Sigmoid colon (tissue), 7 donors: ENCODE results near the gene TTLL10. TPM values are rescaled to one million over a fixed set of nuclear protein-coding genes. Genes with fewer than 3 reads are reported as not detected.
"Not testable (repeated sequence)": the region's sequence is repeated elsewhere in the genome, so short reads cannot be mapped to it uniquely, and the experiment has no call there.

ENCODE experiments used
- DNase-seq: peaks from one replicate; pipeline ENCODE4 v3.0.0-alpha.2; 2019
- H3K27ac ChIP-seq, 4 donors: fragments of 200-600 bp; sonication (generic); one replicate each; pipeline ENCODE4 v1.5.1; 2016 to 2019; ENCODE audit warnings: mild to moderate bottlenecking in 1 of 4
- H3K27me3 ChIP-seq, 3 donors: fragments of 200-600 bp; sonication (generic); one replicate each; pipeline ENCODE4 v1.5.1; 2019; ENCODE audit warnings: mild to moderate bottlenecking in 1 of 3
- H3K36me3 ChIP-seq, 4 donors: fragments of 200-600 bp; sonication (generic); one replicate each; pipeline ENCODE4 v1.5.1; 2016 to 2019
- H3K4me1 ChIP-seq, 4 donors: fragments of 200-600 bp; sonication (generic); one replicate each; pipeline ENCODE4 v1.5.1; 2017 to 2019
- H3K4me3 ChIP-seq, 4 donors: fragments of 200-600 bp; sonication (generic); one replicate each; pipeline ENCODE4 v1.5.1; 2017 to 2019; ENCODE audit warnings: mild to moderate bottlenecking in 2 of 4, moderate library complexity in 1 of 4
- H3K9me3 ChIP-seq, 4 donors: fragments of 200-600 bp in 3 of 4; sonication (generic) in 3 of 4; one replicate each; pipeline versions ENCODE4 v1.5.1 to v1.6.1; 2013 to 2019
- CTCF ChIP-seq, 4 experiments: fragments of 450-650 bp in 3 of 4; fragments of 200-600 bp in 1 of 4; IDR thresholded peaks; one replicate each; pipeline ENCODE4 v1.5.1; 2016 to 2019; ENCODE audit warnings: antibody characterized with exemption in 4 of 4, mild to moderate bottlenecking in 3 of 4, moderate library complexity in 2 of 4
- EP300 ChIP-seq, 4 donors: sonication (generic); formaldehyde crosslinking; IDR thresholded peaks; one replicate each; pipeline ENCODE4 v1.6.1; 2017; ENCODE audit warnings: antibody characterized with exemption in 4 of 4
- POLR2A ChIP-seq, 2 donors: fragments of 450-650 bp; IDR thresholded peaks; one replicate each; pipeline ENCODE4 v1.6.1; 2016; ENCODE audit warnings: antibody characterized with exemption in 2 of 2, mild to moderate bottlenecking in 2 of 2, moderate library complexity in 2 of 2
- POLR2AphosphoS5 ChIP-seq, 4 donors: sonication (generic); formaldehyde crosslinking; IDR thresholded peaks; one replicate each; pipeline ENCODE4 v1.6.1; 2017; ENCODE audit warnings: antibody characterized with exemption in 4 of 4
- WGBS, 2 donors: extraction: QIAGEN DNeasy Blood & Tissue Kit; methylation state at CpG; one replicate each; pipeline ENCODE4 v1.1.7; 2013; 5-methylcytosine and 5-hydroxymethylcytosine counted together
- intact Hi-C: fragments of 100-400 bp; cut with DNase I; formaldehyde crosslinking; loops from one replicate; pipeline ENCODE4 v1.15.1; 2023
- polyA plus RNA-seq, 3 donors: library from polyadenylated mRNA; stranded (reverse); fragments of 200-250 nt; gene quantifications; one replicate each; pipeline ENCODE4 v1.2.3, GENCODE V29; 2013
- total RNA-seq, 4 donors: library from RNA; depleted of rRNA; stranded (reverse); fragments of >200 nt; gene quantifications; one replicate each; pipeline ENCODE4 v1.1.0, GENCODE V29; 2016
- donor health status: healthy with polysubstance abuse.
- donor health status: Bipolar disorder and iron deficiency.
- donor health status: healthy.

TTLL10 gene
- total and polyA plus RNA-seq, 7 donors, result 0.46 to 0.70 (median 0.60) TPM; not detected in 4

DNA sequence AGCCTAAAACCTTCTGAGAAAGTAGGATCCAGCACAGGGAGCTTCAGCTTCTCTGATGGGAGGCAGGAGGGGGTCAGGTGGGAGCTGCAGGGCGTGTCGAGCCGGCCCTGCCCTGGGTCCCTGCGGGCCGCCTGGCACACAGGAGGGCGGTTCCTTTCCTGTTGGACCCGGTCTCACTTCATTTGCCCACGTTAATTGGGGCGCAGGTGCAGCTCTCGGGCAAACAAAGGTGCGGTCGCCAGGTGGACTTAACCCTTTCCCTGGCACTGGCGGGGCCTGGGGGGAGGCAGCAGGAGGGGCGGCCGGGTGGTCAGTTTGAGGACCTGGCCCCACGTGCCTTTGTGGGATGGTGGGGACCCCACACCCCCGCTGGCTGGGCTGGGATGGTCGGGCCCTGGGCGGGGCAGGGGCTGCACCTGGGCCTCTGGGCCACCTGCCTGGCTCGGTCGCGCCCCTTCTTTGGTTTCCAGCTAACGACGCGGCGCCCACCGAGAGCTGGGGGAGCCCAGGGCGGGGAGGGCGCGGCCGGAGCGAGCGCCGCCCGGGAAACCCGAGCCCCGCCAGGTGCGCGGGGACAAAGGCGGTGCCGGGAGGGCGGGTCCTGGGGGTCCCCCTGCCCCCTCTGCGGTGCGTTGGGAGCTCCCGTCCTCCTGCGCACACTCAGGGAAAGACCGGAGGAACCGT, 37.0 kb upstream of the TTLL10 start:
- 4 to 11% methylated on average over 48 of the region's 48 CpGs for WGBS, 2 donors

DNA sequence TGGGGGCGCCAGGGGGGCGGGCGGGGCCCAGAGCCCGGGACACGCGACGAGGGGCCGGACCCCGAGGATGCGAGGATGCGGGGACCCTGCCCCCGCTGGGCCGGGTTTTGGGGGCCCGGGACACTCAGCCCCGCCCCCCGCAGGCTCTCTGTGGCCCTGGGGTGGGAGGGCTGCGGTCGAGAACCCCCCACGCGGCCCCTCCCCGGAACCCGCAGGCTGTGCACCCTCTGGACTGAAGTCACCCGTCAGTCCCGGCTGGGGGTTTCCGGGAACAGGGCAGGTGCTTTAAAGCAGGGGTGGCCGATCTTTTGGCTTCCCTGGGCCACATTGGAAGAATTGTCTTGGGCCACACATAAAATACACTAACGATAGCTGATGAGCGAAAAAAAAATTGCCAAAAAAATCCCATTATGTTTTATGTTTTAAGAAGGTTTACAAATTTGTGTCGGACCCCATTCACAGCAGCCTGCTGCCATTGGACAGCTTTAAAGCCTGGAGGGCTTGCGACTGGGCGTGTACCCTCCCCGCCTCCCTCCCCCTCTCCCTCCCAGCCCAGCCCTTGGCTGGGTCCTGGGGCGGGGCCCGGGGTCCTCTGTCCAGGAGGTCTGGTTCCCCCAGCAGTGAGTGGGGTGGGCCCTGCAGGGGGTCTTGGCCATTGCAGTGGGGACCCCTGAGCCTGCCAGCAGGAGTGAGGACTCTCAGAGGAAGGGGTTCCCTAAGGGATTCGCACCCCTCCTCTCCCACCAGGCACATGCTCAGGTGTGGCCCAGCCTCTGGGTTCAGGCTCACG, 36.2 kb upstream of the TTLL10 start:
- no peak overlapping the region for H3K4me3 ChIP-seq

More for the DNA sequence above, 37.0 kb upstream of the TTLL10 start:
- no peak for TF ChIP-seq POLR2AphosphoS5 (IDR thresholded peaks at IDR 0.05)
- TF ChIP-seq POLR2A (IDR thresholded peaks at IDR 0.05), result peak in 1 of 2 donors; percentile 19
- intact Hi-C loops, result no loop called here
- H3K27ac ChIP-seq, result peak overlapping the region in 1 of 4 donors; percentile 26
- H3K36me3 ChIP-seq, result no peaks in the 10 kb centered on the region
- H3K9me3 ChIP-seq, result no peaks in the 10 kb centered on the region
- H3K27me3 ChIP-seq, result peaks cover 7 to 46% (median 26%) of the 10 kb centered on the region in 3 donors
- no peak overlapping the region for H3K4me3 ChIP-seq
- DNase-seq, result no peak
- no peaks in the 10 kb centered on the region for H3K4me1 ChIP-seq

DNA sequence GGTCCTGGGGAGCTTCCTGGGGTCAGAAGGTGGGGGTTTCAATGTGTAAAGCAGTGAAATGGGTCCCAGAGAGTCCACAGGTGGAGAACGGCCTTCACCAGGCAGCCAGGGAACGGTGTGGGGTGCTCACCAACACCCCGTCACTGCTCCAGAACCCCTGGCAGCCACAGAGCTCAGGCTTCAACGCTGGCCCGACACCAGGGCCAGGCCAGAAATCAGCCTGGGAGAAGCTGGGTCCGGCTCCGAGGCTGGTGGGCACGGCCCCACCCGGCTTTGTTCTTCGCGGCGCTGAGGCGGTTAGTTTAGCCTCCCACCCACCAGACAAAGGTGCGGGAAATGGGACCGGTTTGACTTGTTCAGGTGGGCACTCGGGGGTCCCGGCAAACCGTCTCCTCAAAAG, 33.0 kb upstream of the TTLL10 start:
- TF ChIP-seq POLR2AphosphoS5 (IDR thresholded peaks at IDR 0.05) (no peak), EP300 (IDR thresholded peaks at IDR 0.05) (no peak), CTCF (IDR thresholded peaks at IDR 0.05) (no peak), POLR2A (IDR thresholded peaks at IDR 0.05) (no peak)
- Histone ChIP-seq H3K27ac (no peak overlapping the region), H3K4me3 (no peak overlapping the region), H3K9me3 (no peaks in the 10 kb centered on the region), H3K27me3 (peaks cover 7 to 67% (median 39%) of the 10 kb centered on the region in 3 donors), H3K4me1 (no peaks in the 10 kb centered on the region), H3K36me3 (no peaks in the 10 kb centered on the region)
- 74 to 77% methylated on average over 18 of the region's 18 CpGs for WGBS, 2 donors
- DNase-seq, result no peak
- intact Hi-C loops, result no loop called here

More for the DNA sequence above, 36.2 kb upstream of the TTLL10 start:
- no peaks in the 10 kb centered on the region for H3K9me3 ChIP-seq
- peak overlapping the region in 1 of 4 donors; percentile 26 for H3K27ac ChIP-seq
- H3K4me1 ChIP-seq, result no peaks in the 10 kb centered on the region
- no peak for TF ChIP-seq POLR2A (IDR thresholded peaks at IDR 0.05)
- TF ChIP-seq POLR2AphosphoS5 (IDR thresholded peaks at IDR 0.05), result no peak
- no peak for TF ChIP-seq EP300 (IDR thresholded peaks at IDR 0.05)
- no peak for TF ChIP-seq CTCF (IDR thresholded peaks at IDR 0.05)
- H3K36me3 ChIP-seq, result no peaks in the 10 kb centered on the region
- DNase-seq, result no peak
- peaks cover 7 to 49% (median 28%) of the 10 kb centered on the region in 3 donors for H3K27me3 ChIP-seq
- WGBS, 2 donors, result 3 to 9% methylated on average over 36 of the region's 36 CpGs
- intact Hi-C loops, result no loop called here

DNA sequence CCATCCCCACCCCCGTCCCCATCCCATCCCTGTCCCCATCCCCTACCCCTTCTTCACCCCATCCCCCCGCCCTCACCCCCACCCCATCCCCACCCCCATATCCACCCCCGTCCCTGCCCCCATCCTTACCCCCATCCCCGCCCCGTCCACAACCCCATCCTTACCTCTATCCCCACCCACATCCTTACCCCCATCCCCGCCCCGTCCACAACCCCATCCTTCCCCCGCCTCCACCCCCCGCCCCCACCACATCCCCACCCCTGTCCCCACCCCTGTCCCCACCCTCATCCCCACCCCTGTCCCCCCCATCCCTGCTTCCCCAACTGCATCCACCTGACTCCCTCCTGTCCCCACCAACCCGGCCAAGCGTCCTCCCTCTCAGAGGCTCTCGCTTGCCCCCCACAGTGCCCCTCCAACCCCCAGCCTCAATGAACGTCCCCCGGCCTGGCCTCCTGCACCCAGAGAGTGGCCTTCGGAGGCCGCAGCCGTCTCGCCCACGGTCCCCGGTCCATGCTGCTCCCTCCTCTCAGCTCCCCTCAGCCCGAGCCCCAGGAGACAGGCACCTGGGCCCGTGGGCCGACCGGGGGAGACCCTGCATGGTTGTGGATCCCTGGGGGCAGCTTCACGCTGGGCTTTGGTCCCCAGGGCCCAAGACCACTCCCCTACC, 32.3 kb upstream of the TTLL10 start:
- WGBS, 2 donors, result 59 to 65% methylated on average over 24 to 25 of the region's 25 CpGs
- TF ChIP-seq POLR2AphosphoS5 (IDR thresholded peaks at IDR 0.05) (no peak), EP300 (IDR thresholded peaks at IDR 0.05) (no peak), POLR2A (IDR thresholded peaks at IDR 0.05) (no peak), CTCF (IDR thresholded peaks at IDR 0.05) (no peak)
- Histone ChIP-seq H3K4me1 (no peaks in the 10 kb centered on the region), H3K4me3 (no peak overlapping the region), H3K27ac (no peak overlapping the region), H3K9me3 (no peaks in the 10 kb centered on the region), H3K36me3 (no peaks in the 10 kb centered on the region), H3K27me3 (peaks cover 7 to 62% (median 37%) of the 10 kb centered on the region in 3 donors)
- DNase-seq, result no peak
- intact Hi-C loops, result no loop called here

GRCh38 chr1:1141911-1142250, 31.8 kb upstream of the TTLL10 start:
- WGBS, 2 donors, result 79 to 81% methylated on average over 15 of the region's 15 CpGs
- DNase-seq, result no peak
- TF ChIP-seq EP300 (IDR thresholded peaks at IDR 0.05), result no peak
- no peak for TF ChIP-seq POLR2A (IDR thresholded peaks at IDR 0.05)
- TF ChIP-seq POLR2AphosphoS5 (IDR thresholded peaks at IDR 0.05), result no peak
- no peak for TF ChIP-seq CTCF (IDR thresholded peaks at IDR 0.05)
- intact Hi-C loops, result no loop called here
- H3K9me3 ChIP-seq, result no peaks in the 10 kb centered on the region
- H3K27me3 ChIP-seq, result peaks cover 4 to 57% (median 32%) of the 10 kb centered on the region in 3 donors
- no peaks in the 10 kb centered on the region for H3K4me1 ChIP-seq
- no peaks in the 10 kb centered on the region for H3K36me3 ChIP-seq
- no peak overlapping the region for H3K4me3 ChIP-seq
- no peak overlapping the region for H3K27ac ChIP-seq

DNA sequence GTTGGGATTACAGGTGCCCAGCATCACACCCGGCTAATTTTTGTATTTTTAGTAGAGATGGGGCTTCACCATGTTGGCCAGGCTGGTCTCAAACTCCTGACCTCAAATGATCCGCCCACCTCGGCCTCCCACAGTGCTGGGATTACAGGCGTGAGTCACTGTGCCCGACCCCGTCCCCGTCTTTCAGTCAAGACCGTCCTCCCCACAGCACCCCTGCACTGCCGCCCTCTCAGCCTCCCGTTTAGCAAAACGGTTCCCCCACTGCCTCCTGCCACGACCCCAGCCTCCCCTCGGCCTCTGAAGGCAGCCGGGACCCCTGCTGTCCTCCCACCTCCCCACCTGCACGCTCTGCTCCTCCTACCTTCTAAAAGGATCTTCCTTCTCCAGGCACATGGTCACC, 31.3 kb upstream of the TTLL10 start:
- H3K27ac ChIP-seq, DNase-seq, H3K4me1 ChIP-seq, H3K4me3 ChIP-seq, intact Hi-C loops, H3K9me3 ChIP-seq, H3K36me3 ChIP-seq: not testable (repeated sequence)
- H3K27me3 ChIP-seq, result peaks cover 0 to 52% (median 28%) of the 10 kb centered on the region in 3 donors
- 63 to 66% methylated on average over 15 of the region's 15 CpGs for WGBS, 2 donors
